WTC11 (cell line): Measurements from ENCODE around the gene SCN8A.

ENCODE experiments used
- AFF4 ChIP-seq: sonication (generic); formaldehyde crosslinking; IDR thresholded peaks from 2 replicates; pipeline ENCODE4 v1.8.1; 2023; ENCODE audit warnings: mild to moderate bottlenecking, missing genetic modification reagents, borderline replicate concordance
- ATF6 ChIP-seq: sonication (generic); formaldehyde crosslinking; IDR thresholded peaks from 2 replicates; pipeline ENCODE4 v1.8.1; 2023; ENCODE audit warnings: mild to moderate bottlenecking, missing genetic modification reagents
- CTCF ChIP-seq: fragments of 200-600 bp; IDR thresholded peaks from 2 replicates; pipeline ENCODE4 v1.8.0; 2022; ENCODE audit warnings: antibody characterized with exemption
- ETV6 ChIP-seq: sonication (generic); formaldehyde crosslinking; IDR thresholded peaks from 2 replicates; pipeline ENCODE4 v1.8.1; 2022; ENCODE audit warnings: mild to moderate bottlenecking, missing genetic modification reagents
- HMGXB4 ChIP-seq: sonication (generic); formaldehyde crosslinking; IDR thresholded peaks from 2 replicates; pipeline ENCODE4 v1.8.1; 2023; ENCODE audit warnings: mild to moderate bottlenecking, moderate library complexity, missing genetic modification reagents

GRCh38 chr12:51702587-51702986, 111.6 kb downstream of the SCN8A start:
- TF ChIP-seq ATF6 (CRISPR knock-in tag) (no peak), AFF4 (no peak), CTCF (no peak), ETV6 (CRISPR knock-in tag) (no peak), HMGXB4 (no peak)
